IMR-90 (cell line): ENCODE data around the gene ITIH2. TPM values are rescaled to one million over a fixed set of nuclear protein-coding genes. Genes with fewer than 3 reads are reported as not detected.

Experiments used
- ATAC-seq: fragments of 200-7000 bp; cut with Tn5 transposase; 2 replicates; pipeline ENCODE4 v1.9.1; 2020; ENCODE audit warnings: low read depth, mild to moderate bottlenecking, moderate library complexity
- BruUV-seq: library from RNA; stranded (reverse); fragments of 400-500 nt; replicated peaks from 2 replicates; lab custom pipeline; 2021; lab: Mats Ljungman, UMichigan
- CTCF ChIA-PET: fragments of 300-600 bp; formaldehyde crosslinking; extraction: SDS; loops from one replicate; lab custom pipeline; 2021; ENCODE audit warnings: antibody characterized with exemption; lab: Yijun Ruan, JAX
- POLR2A ChIA-PET: fragments of 300-600 bp; sonication (Branson Sonifier 250); formaldehyde crosslinking; loops from one replicate; lab custom pipeline; 2022; ENCODE audit warnings: antibody characterized with exemption; ENCODE audit not compliant: unreplicated experiment; lab: Charles Lee
- DNase-seq: peaks from one replicate; pipeline ENCODE4 v3.0.0; 2013
- H2AFZ ChIP-seq: replicated peaks from 2 replicates; pipeline ENCODE3; 2013; ENCODE audit warnings: low read length, mild to moderate bottlenecking; ENCODE audit not compliant: poor library complexity
- H2AK5ac ChIP-seq: 2 replicates; pipeline ENCODE4 v1.6.1; 2013; ENCODE audit warnings: low read depth, low read length, inconsistent platforms
- H2AK9ac ChIP-seq: replicated peaks from 2 replicates; pipeline ENCODE3; 2013; ENCODE audit warnings: mild to moderate bottlenecking, low read depth, low read length, moderate library complexity; ENCODE audit not compliant: poor library complexity
- H2BK120ac ChIP-seq: 2 replicates; pipeline ENCODE4 v1.6.1; 2013; ENCODE audit warnings: low read depth, low read length, inconsistent platforms
- H2BK15ac ChIP-seq: 3 replicates; pipeline ENCODE4 v1.6.1; 2013; ENCODE audit warnings: low read depth, low read length, inconsistent platforms
- H2BK20ac ChIP-seq: 2 replicates; pipeline ENCODE4 v1.6.1; 2013; ENCODE audit warnings: low read depth, mild to moderate bottlenecking, inconsistent platforms, low read length, moderate library complexity
- H2BK5ac ChIP-seq: 2 replicates; pipeline ENCODE4 v1.6.1; 2013; ENCODE audit warnings: mild to moderate bottlenecking, low read depth, low read length, inconsistent platforms; ENCODE audit not compliant: poor library complexity, severe bottlenecking
- H3K14ac ChIP-seq: replicated peaks from 2 replicates; pipeline ENCODE4 v1.6.1; 2013; ENCODE audit warnings: low read depth, low read length, inconsistent platforms
- H3K18ac ChIP-seq: 2 replicates; pipeline ENCODE4 v1.6.1; 2013; ENCODE audit warnings: low read depth, low read length, control low read depth
- H3K23ac ChIP-seq: 2 replicates; pipeline ENCODE4 v1.6.1; 2013; ENCODE audit warnings: low read depth, low read length, inconsistent platforms
- H3K27ac ChIP-seq: 2 replicates; pipeline ENCODE4 v1.5.1; 2013; ENCODE audit warnings: mild to moderate bottlenecking, control low read depth, low read length; ENCODE audit not compliant: insufficient read depth
- H3K27me3 ChIP-seq: 2 replicates; pipeline ENCODE4 v1.6.1; 2013; ENCODE audit warnings: low read length; ENCODE audit not compliant: control insufficient read depth, insufficient read depth
- H3K36me3 ChIP-seq: 2 replicates; pipeline ENCODE4 v1.6.1; 2013; ENCODE audit warnings: low read length, mixed read lengths; ENCODE audit not compliant: control insufficient read depth, insufficient read depth
- H3K4ac ChIP-seq: 2 replicates; pipeline ENCODE4 v1.6.1; 2013; ENCODE audit warnings: low read depth, low read length, inconsistent platforms
- H3K4me1 ChIP-seq: 2 replicates; pipeline ENCODE4 v1.6.1; 2013; ENCODE audit warnings: low read length, mixed read lengths; ENCODE audit not compliant: control insufficient read depth, insufficient read depth
- H3K4me2 ChIP-seq: 2 replicates; pipeline ENCODE4 v1.6.1; 2013; ENCODE audit warnings: low read depth, mild to moderate bottlenecking, control low read depth, low read length, moderate library complexity
- H3K4me3 ChIP-seq: 2 replicates; pipeline ENCODE4 v1.5.1; 2013; ENCODE audit warnings: low read depth, mild to moderate bottlenecking, control low read depth, low read length, moderate library complexity; ENCODE audit not compliant: insufficient read depth
- H3K56ac ChIP-seq: 2 replicates; pipeline ENCODE4 v1.6.1; 2013; ENCODE audit warnings: low read length, inconsistent platforms; ENCODE audit not compliant: insufficient read depth; ENCODE audit errors: extremely low read depth
- H3K79me1 ChIP-seq, 2 experiments: 2 replicates each; pipeline ENCODE4 v1.6.1; 2013; ENCODE audit warnings: low read length in 2 of 2, inconsistent platforms in 1 of 2, low read depth in 1 of 2
- H3K9ac ChIP-seq: 2 replicates; pipeline ENCODE4 v1.6.1; 2013; ENCODE audit warnings: low read depth, low read length, control low read depth
- H3K9me1 ChIP-seq: 2 replicates; pipeline ENCODE4 v1.6.1; 2013; ENCODE audit warnings: low read length, inconsistent platforms; ENCODE audit not compliant: insufficient read depth
- H3K9me3 ChIP-seq: 2 replicates; pipeline ENCODE4 v1.6.1; 2013; ENCODE audit warnings: low read length; ENCODE audit not compliant: control insufficient read depth, insufficient read depth
- H4K20me1 ChIP-seq: 2 replicates; pipeline ENCODE4 v1.6.1; 2013; ENCODE audit warnings: low read length, inconsistent platforms; ENCODE audit not compliant: insufficient read depth
- H4K5ac ChIP-seq: 2 replicates; pipeline ENCODE4 v1.6.1; 2013; ENCODE audit warnings: mild to moderate bottlenecking, low read depth, low read length, control low read depth
- H4K8ac ChIP-seq, 2 experiments: 2 replicates each; pipeline ENCODE4 v1.6.1; 2013; ENCODE audit warnings: low read depth in 2 of 2, low read length in 2 of 2, control low read depth in 1 of 2, inconsistent platforms in 1 of 2
- H4K91ac ChIP-seq: 2 replicates; pipeline ENCODE4 v1.6.1; 2013; ENCODE audit warnings: low read depth, low read length, inconsistent platforms; ENCODE audit not compliant: insufficient read depth
- MAZ ChIP-seq: IDR thresholded peaks from 2 replicates; pipeline ENCODE4 v1.6.1; 2012; ENCODE audit warnings: low read depth, mild to moderate bottlenecking, low read length, improper control_type of control experiment, moderate library complexity, borderline replicate concordance
- RFX5 ChIP-seq: IDR thresholded peaks from 2 replicates; pipeline ENCODE4 v1.8.0; 2012; ENCODE audit warnings: low read depth, mild to moderate bottlenecking, low read length, moderate library complexity
- SMC3 ChIP-seq: fragments of 150-350 bp; IDR thresholded peaks from 2 replicates; pipeline ENCODE4 v1.6.1; 2016; ENCODE audit warnings: low read depth, mild to moderate bottlenecking, antibody characterized with exemption, low read length, moderate library complexity
- USF2 ChIP-seq: fragments of 150-350 bp; IDR thresholded peaks from 2 replicates; pipeline ENCODE4 v1.6.1; 2017; ENCODE audit warnings: mild to moderate bottlenecking, antibody characterized with exemption, low read length, low read depth
- WGBS, 2 experiments: methylation state at CpG; one replicate each; pipeline versions ENCODE4 v1.1.5 to v1.1.7; 2013; ENCODE audit warnings: missing lambda C conversion rate in 2 of 2; ENCODE audit not compliant: insufficient read length in 1 of 2; ENCODE audit errors: extremely low coverage in 2 of 2; 5-methylcytosine and 5-hydroxymethylcytosine counted together
- dilution Hi-C: fragments of 300-500 bp; cut with HindIII; formaldehyde crosslinking; loops from one replicate; pipeline ENCODE4 v1.14.3; 2018; ENCODE audit warnings: low sequenced_read_pairs; ENCODE audit not compliant: unreplicated experiment
- in situ Hi-C: fragments of 300-500 bp; cut with MboI; formaldehyde crosslinking; loops from 3 replicates; pipeline ENCODE4 v1.14.3; 2019; ENCODE audit warnings: low sequenced_read_pairs, inconsistent platforms, mixed read lengths
- intact Hi-C: fragments of 100-400 bp; cut with micrococcal nuclease; formaldehyde crosslinking; loops from 2 replicates; pipeline ENCODE4 v1.10.0; 2022
- polyA plus RNA-seq, 3 experiments: library from polyadenylated mRNA; depleted of rRNA; stranded (reverse); fragments of >200 nt; gene quantifications; 2 replicates each; pipeline ENCODE4 v1.2.3, GENCODE V29; 2012; ENCODE audit warnings: low replicate concordance in 1 of 3
- total RNA-seq: library from RNA; depleted of rRNA; stranded (reverse); fragments of >200 nt; gene quantifications from 2 replicates; pipeline ENCODE4 v1.2.3, GENCODE V29; 2012

ITIH2 gene
- total and polyA plus RNA-seq, 2 of the 4 experiments (the other 2 are of a cell fraction), result not detected

- POLR2A ChIA-PET, result no interaction called here
- no peak overlapping the region for H3K23ac ChIP-seq
- H3K27me3 ChIP-seq, result no peaks in the 10 kb centered on the region; the same call in 1 of the 2 replicates
- H2BK20ac ChIP-seq, result no peak overlapping the region
- WGBS, 2 experiments, result no CpG with 5 or more reads among the region's 4 CpGs
- H2AFZ ChIP-seq, result no peak overlapping the region
- no peak overlapping the region for H2BK120ac ChIP-seq
- H4K8ac ChIP-seq, result no peak overlapping the region
- no peak overlapping the region for H3K4ac ChIP-seq
- H3K18ac ChIP-seq, result no peak overlapping the region
- DNase-seq, result no peak
- intact Hi-C loops (no loop called here), in situ Hi-C loops (no loop called here), dilution Hi-C loops (no loop called here)
- H4K91ac ChIP-seq, result no peak overlapping the region
- H2BK5ac ChIP-seq, result no peak overlapping the region
- no peak overlapping the region for H4K5ac ChIP-seq
- H3K14ac ChIP-seq, result no peak overlapping the region
- H3K9me1 ChIP-seq, result no peaks in the 10 kb centered on the region
- H3K4me2 ChIP-seq, result no peak overlapping the region
- no peak overlapping the region for H3K9ac ChIP-seq
- no peaks in the 10 kb centered on the region for H3K79me1 ChIP-seq
- no peak overlapping the region for H2BK15ac ChIP-seq
- BruUV-seq, result no TSS peak
- H3K56ac ChIP-seq, result no peak overlapping the region
- H3K4me3 ChIP-seq, result no peak overlapping the region
- H3K9me3 ChIP-seq, result no peaks in the 10 kb centered on the region
- H4K20me1 ChIP-seq, result no peaks in the 10 kb centered on the region
- H3K27ac ChIP-seq, result no peak overlapping the region
- H3K4me1 ChIP-seq, result no peaks in the 10 kb centered on the region
- H2AK9ac ChIP-seq, result no peak overlapping the region
- no peaks in the 10 kb centered on the region for H3K36me3 ChIP-seq
- H2AK5ac ChIP-seq, result no peak overlapping the region
- CTCF ChIA-PET, result interaction anchor here (0.9 kb wide), 1 partner anchor 10 kb away, joined by 3 read pairs; no protein-coding TSS in a partner anchor
- no peak for ATAC-seq
- TF ChIP-seq USF2, result no peak
- no peak for TF ChIP-seq MAZ
- TF ChIP-seq SMC3, result no peak
- no peak for TF ChIP-seq RFX5
Measured at GRCh38 chr10:7707102-7707501, 4.0 kb downstream of the ITIH2 start.
